Activated CD8-positive, alpha-beta T cell treated with anti-CD3 and anti-CD28 coated beads for 36 hours (primary cell): Measurements from ENCODE around the gene C20orf144. TPM values are rescaled to one million over a fixed set of nuclear protein-coding genes. Genes with fewer than 3 reads are reported as not detected.

Source experiments
- ATAC-seq: fragments of 200-7000 bp; cut with Tn5 transposase; one replicate; pipeline ENCODE4 v1.10.0; 2021; ENCODE audit warnings: mild to moderate bottlenecking, moderate library complexity
- CTCF ChIA-PET: fragments of 350-600 bp; sonication (Branson Sonifier 250); formaldehyde crosslinking; loops from one replicate; lab custom pipeline; 2021; ENCODE audit warnings: antibody characterized with exemption; lab: Charles Lee
- POLR2A ChIA-PET: fragments of 350-600 bp; sonication (Branson Sonifier 250); formaldehyde crosslinking; loops from one replicate; lab custom pipeline; 2021; ENCODE audit warnings: antibody characterized with exemption; lab: Charles Lee
- DNase-seq: peaks from one replicate; pipeline ENCODE4 v3.0.0-alpha.2; 2020
- H3K27ac Mint-ChIP-seq: one replicate; pipeline ENCODE4 v1.8.0; 2021; ENCODE audit warnings: mild to moderate bottlenecking, mixed read lengths
- H3K27me3 Mint-ChIP-seq: one replicate; pipeline ENCODE4 v1.8.0; 2021; ENCODE audit warnings: mixed read lengths
- H3K36me3 Mint-ChIP-seq: one replicate; pipeline ENCODE4 v1.8.0; 2021; ENCODE audit warnings: low read depth, mixed read lengths
- H3K4me1 Mint-ChIP-seq: one replicate; pipeline ENCODE4 v1.8.0; 2021; ENCODE audit warnings: low read depth, mixed read lengths
- H3K4me3 Mint-ChIP-seq: one replicate; pipeline ENCODE4 v1.8.0; 2021; ENCODE audit warnings: mild to moderate bottlenecking, moderate library complexity, mixed read lengths
- H3K9me3 Mint-ChIP-seq: one replicate; pipeline ENCODE4 v1.8.0; 2021; ENCODE audit warnings: mixed read lengths
- CTCF ChIP-seq: fragments of 200-600 bp; IDR thresholded peaks from one replicate; pipeline ENCODE4 v1.8.0; 2022; ENCODE audit warnings: antibody characterized with exemption, mild to moderate bottlenecking
- intact Hi-C: fragments of 100-400 bp; cut with micrococcal nuclease; formaldehyde crosslinking; loops from one replicate; pipeline ENCODE4 v1.10.0; 2022
- total RNA-seq, 2 experiments: library from RNA; stranded (reverse); gene quantifications; one replicate each; pipeline ENCODE4 v1.2.3, GENCODE V29; 2021

The C20orf144 gene
- total RNA-seq, 2 experiments from 2014 or later, result 0.29 to 0.36 TPM

GRCh38 chr20:33635341-33635740 lies 26.8 kb upstream of the C20orf144 start:
- H3K27ac Mint-ChIP-seq, result no peak overlapping the region

GRCh38 chr20:33636776-33637175 lies 25.4 kb upstream of the C20orf144 start:
- ChIA-PET POLR2A (no interaction called here), CTCF (no interaction called here)
- no peak overlapping the region for H3K27ac Mint-ChIP-seq
- peaks cover 4% of the 10 kb centered on the region for H3K36me3 Mint-ChIP-seq
- no peak overlapping the region for H3K4me3 Mint-ChIP-seq
- no peak for ATAC-seq
- no peaks in the 10 kb centered on the region for H3K27me3 Mint-ChIP-seq
- TF ChIP-seq CTCF, result no peak
- intact Hi-C loops, result no loop called here
- DNase-seq, result no peak
- no peaks in the 10 kb centered on the region for H3K9me3 Mint-ChIP-seq
- peaks cover 4% of the 10 kb centered on the region for H3K4me1 Mint-ChIP-seq

More at GRCh38 chr20:33635341-33635740, 26.8 kb upstream of the C20orf144 start:
- Mint-ChIP-seq H3K27me3 (no peaks in the 10 kb centered on the region), H3K4me3 (no peak overlapping the region), H3K4me1 (peaks cover 4% of the 10 kb centered on the region), H3K9me3 (no peaks in the 10 kb centered on the region), H3K36me3 (peaks cover 8% of the 10 kb centered on the region)
- POLR2A ChIA-PET, result no interaction called here
- ATAC-seq, result no peak
- no peak for TF ChIP-seq CTCF
- CTCF ChIA-PET, result no interaction called here
- intact Hi-C loops, result no loop called here
- no peak for DNase-seq

- no peak for TF ChIP-seq CTCF
- no peak overlapping the region for H3K27ac Mint-ChIP-seq
- peaks cover 5% of the 10 kb centered on the region for H3K36me3 Mint-ChIP-seq
- H3K27me3 Mint-ChIP-seq, result no peaks in the 10 kb centered on the region
- intact Hi-C loops, result no loop called here
- no peaks in the 10 kb centered on the region for H3K9me3 Mint-ChIP-seq
- ChIA-PET POLR2A (no interaction called here), CTCF (no interaction called here)
- H3K4me1 Mint-ChIP-seq, result no peaks in the 10 kb centered on the region
- ATAC-seq (no peak), DNase-seq (no peak)
- no peak overlapping the region for H3K4me3 Mint-ChIP-seq
These were observed 21.8 kb upstream of the C20orf144 start for GRCh38 chr20:33640287-33640686.

- intact Hi-C loops, result no loop called here
- Mint-ChIP-seq H3K36me3 (peaks cover 9% of the 10 kb centered on the region), H3K4me3 (no peak overlapping the region), H3K27me3 (no peaks in the 10 kb centered on the region), H3K27ac (no peak overlapping the region), H3K4me1 (peaks cover 18% of the 10 kb centered on the region), H3K9me3 (no peaks in the 10 kb centered on the region)
- DNase-seq, result no peak
- ATAC-seq, result no peak
- ChIA-PET POLR2A (no interaction called here), CTCF (no interaction called here)
- no peak for TF ChIP-seq CTCF
These were observed 17.6 kb upstream of the C20orf144 start for GRCh38 chr20:33644313-33645071.

- ATAC-seq, result no peak
- peaks cover 9% of the 10 kb centered on the region for H3K36me3 Mint-ChIP-seq
- POLR2A ChIA-PET, result no interaction called here
- H3K27ac Mint-ChIP-seq, result no peak overlapping the region
- no peak for TF ChIP-seq CTCF
- H3K9me3 Mint-ChIP-seq, result no peaks in the 10 kb centered on the region
- no peak overlapping the region for H3K4me3 Mint-ChIP-seq
- CTCF ChIA-PET, result no interaction called here
- peaks cover 22% of the 10 kb centered on the region for H3K4me1 Mint-ChIP-seq
- intact Hi-C loops, result no loop called here
- H3K27me3 Mint-ChIP-seq, result no peaks in the 10 kb centered on the region
- DNase-seq, result no peak
These were observed 17.1 kb upstream of the C20orf144 start for GRCh38 chr20:33645072-33645358.
